Left ventricle myocardium inferior (tissue), 1 donor: ENCODE data around the gene RBL1. TPM values are rescaled to one million over a fixed set of nuclear protein-coding genes. Genes with fewer than 3 reads are reported as not detected.

Experiments used
- DNase-seq: peaks from one replicate; pipeline ENCODE4 v3.0.0-alpha.2; 2020
- H3K27ac ChIP-seq: fragments of 200-600 bp; replicated peaks from 2 replicates; pipeline ENCODE4 v1.8.0; 2021
- H3K27me3 ChIP-seq: fragments of 200-600 bp; 2 replicates; pipeline ENCODE4 v1.8.0; 2021; ENCODE audit warnings: low read depth
- H3K36me3 ChIP-seq: fragments of 200-600 bp; 2 replicates; pipeline ENCODE4 v1.8.0; 2021
- H3K4me1 ChIP-seq: fragments of 200-600 bp; 2 replicates; pipeline ENCODE4 v1.8.0; 2021
- H3K4me3 ChIP-seq: fragments of 200-600 bp; 2 replicates; pipeline ENCODE4 v1.8.0; 2021; ENCODE audit warnings: mild to moderate bottlenecking, moderate library complexity
- H3K9me3 ChIP-seq: fragments of 200-600 bp; replicated peaks from 2 replicates; pipeline ENCODE4 v1.8.0; 2021
- intact Hi-C: fragments of 100-400 bp; cut with micrococcal nuclease; formaldehyde crosslinking; loops from one replicate; pipeline ENCODE4 v1.11.0; 2022
- total RNA-seq: library from RNA; stranded (reverse); fragmentation: NEBNext Ultra II Directional; extraction: Animal tissue kit (Norgen Biotek cat#: 25700); gene quantifications from one replicate; pipeline ENCODE4 v1.2.1, GENCODE V29; 2021
- TF ChIP-seq, protein P1 (sequence below): fragments of 200-600 bp; IDR thresholded peaks from 2 replicates; pipeline ENCODE4 v1.8.0; 2021; ENCODE audit warnings: antibody characterized with exemption, mild to moderate bottlenecking, borderline replicate concordance
- donor health status: DM: no; HTN: yes; CAD: no; lungs with severe emphysema.

Gene RBL1
- total RNA-seq, 1 donor from 2014 or later: 4.7 TPM

DNA sequence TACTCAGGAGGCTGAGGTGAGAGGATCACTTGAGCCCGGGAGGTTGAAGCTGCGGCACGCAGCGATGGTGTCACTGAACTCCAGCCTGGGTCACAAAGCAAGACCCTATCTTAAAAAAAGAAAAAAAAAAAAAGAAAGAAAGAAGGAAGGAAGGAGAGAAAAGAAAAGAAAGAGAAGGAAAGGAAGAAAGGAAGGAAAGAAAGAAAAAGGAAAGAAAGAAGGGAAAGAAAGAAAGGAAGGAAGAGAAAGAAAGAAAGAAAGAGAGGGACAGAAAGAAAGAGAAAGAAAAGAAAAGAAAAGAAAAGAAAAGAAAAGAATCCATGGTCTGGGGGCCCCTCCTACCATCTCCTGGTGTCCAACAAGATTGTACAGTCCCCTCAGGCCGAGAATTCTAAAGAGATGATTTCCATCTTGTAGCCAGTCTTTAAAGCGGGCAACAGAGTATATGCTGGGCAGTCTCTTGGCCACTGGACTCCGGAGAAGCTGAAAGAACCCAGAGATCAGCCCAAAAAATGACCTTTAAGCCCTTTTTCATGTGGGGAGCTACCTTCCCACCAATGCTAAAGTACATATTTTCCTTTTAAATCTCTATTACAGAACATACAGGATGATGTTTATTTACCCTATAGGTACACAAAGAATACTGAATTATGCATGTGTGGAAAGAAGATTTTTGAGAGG is 23.7 kb upstream of the RBL1 start:
- Histone ChIP-seq H3K36me3 (no peaks in the 10 kb centered on the region), H3K4me3 (no peak overlapping the region), H3K4me1 (no peaks in the 10 kb centered on the region), H3K9me3 (no peaks in the 10 kb centered on the region), H3K27me3 (no peaks in the 10 kb centered on the region), H3K27ac (no peak overlapping the region)
- intact Hi-C loops: no loop called here
- TF ChIP-seq, protein P1, sequence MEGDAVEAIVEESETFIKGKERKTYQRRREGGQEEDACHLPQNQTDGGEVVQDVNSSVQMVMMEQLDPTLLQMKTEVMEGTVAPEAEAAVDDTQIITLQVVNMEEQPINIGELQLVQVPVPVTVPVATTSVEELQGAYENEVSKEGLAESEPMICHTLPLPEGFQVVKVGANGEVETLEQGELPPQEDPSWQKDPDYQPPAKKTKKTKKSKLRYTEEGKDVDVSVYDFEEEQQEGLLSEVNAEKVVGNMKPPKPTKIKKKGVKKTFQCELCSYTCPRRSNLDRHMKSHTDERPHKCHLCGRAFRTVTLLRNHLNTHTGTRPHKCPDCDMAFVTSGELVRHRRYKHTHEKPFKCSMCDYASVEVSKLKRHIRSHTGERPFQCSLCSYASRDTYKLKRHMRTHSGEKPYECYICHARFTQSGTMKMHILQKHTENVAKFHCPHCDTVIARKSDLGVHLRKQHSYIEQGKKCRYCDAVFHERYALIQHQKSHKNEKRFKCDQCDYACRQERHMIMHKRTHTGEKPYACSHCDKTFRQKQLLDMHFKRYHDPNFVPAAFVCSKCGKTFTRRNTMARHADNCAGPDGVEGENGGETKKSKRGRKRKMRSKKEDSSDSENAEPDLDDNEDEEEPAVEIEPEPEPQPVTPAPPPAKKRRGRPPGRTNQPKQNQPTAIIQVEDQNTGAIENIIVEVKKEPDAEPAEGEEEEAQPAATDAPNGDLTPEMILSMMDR: no peak
- DNase-seq: no peak

GRCh38 chr20:37114012-37114411 is 18.2 kb upstream of the RBL1 start:
- no peak overlapping the region for H3K27ac ChIP-seq
- TF ChIP-seq, protein P1: no peak
- DNase-seq: no peak
- H3K27me3 ChIP-seq: no peaks in the 10 kb centered on the region
- H3K9me3 ChIP-seq: no peaks in the 10 kb centered on the region
- no peaks in the 10 kb centered on the region for H3K4me1 ChIP-seq
- intact Hi-C loops: no loop called here
- no peaks in the 10 kb centered on the region for H3K36me3 ChIP-seq
- no peak overlapping the region for H3K4me3 ChIP-seq

GRCh38 chr20:37111926-37112455 is 16.2 kb upstream of the RBL1 start:
- intact Hi-C loops: no loop called here
- Histone ChIP-seq H3K27me3 (no peaks in the 10 kb centered on the region), H3K9me3 (no peaks in the 10 kb centered on the region), H3K27ac (no peak overlapping the region), H3K36me3 (no peaks in the 10 kb centered on the region), H3K4me3 (no peak overlapping the region), H3K4me1 (no peaks in the 10 kb centered on the region)
- TF ChIP-seq, protein P1: no peak
- no peak for DNase-seq

DNA sequence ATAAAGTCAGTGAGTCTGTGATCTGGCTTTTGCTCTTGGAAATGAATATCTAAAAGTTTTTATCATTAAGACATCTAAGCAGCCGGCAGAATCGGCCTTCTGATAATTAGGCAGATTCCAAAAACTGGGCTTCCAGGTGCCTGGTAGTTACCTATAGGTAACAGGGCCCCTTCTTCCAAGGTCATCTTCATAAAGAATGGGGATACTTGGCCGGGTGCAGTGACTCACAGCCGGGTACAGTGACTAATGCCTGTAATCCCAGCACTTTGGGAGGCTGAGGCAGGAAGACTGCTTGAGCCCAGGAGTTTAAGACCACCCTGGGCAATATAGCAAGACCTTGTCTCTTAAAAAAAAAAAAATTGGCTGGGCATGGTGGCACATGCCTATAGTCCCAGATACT is 12.9 kb upstream of the RBL1 start:
- Histone ChIP-seq H3K4me3 (no peak overlapping the region), H3K9me3 (no peaks in the 10 kb centered on the region), H3K27ac (no peak overlapping the region), H3K4me1 (no peaks in the 10 kb centered on the region), H3K27me3 (no peaks in the 10 kb centered on the region), H3K36me3 (no peaks in the 10 kb centered on the region)
- intact Hi-C loops: no loop called here
- TF ChIP-seq, protein P1: no peak
- no peak for DNase-seq

GRCh38 chr20:37102571-37102970 is 6.8 kb upstream of the RBL1 start:
- Histone ChIP-seq H3K36me3 (no peaks in the 10 kb centered on the region), H3K4me3 (no peak overlapping the region), H3K27ac (no peak overlapping the region), H3K9me3 (no peaks in the 10 kb centered on the region), H3K4me1 (no peaks in the 10 kb centered on the region), H3K27me3 (no peaks in the 10 kb centered on the region)
- intact Hi-C loops: no loop called here
- TF ChIP-seq, protein P1: no peak
- DNase-seq: no peak
